ENCODE data around the gene GGCX. TPM values are rescaled to one million over a fixed set of nuclear protein-coding genes. Genes with fewer than 3 reads are reported as not detected.

The GGCX gene
- total and polyA plus RNA-seq, 2 of the 13 experiments (the other 11 are each of a cell fraction or from before 2014, with no cell fraction given), result 72.5 to 103 TPM

DNA sequence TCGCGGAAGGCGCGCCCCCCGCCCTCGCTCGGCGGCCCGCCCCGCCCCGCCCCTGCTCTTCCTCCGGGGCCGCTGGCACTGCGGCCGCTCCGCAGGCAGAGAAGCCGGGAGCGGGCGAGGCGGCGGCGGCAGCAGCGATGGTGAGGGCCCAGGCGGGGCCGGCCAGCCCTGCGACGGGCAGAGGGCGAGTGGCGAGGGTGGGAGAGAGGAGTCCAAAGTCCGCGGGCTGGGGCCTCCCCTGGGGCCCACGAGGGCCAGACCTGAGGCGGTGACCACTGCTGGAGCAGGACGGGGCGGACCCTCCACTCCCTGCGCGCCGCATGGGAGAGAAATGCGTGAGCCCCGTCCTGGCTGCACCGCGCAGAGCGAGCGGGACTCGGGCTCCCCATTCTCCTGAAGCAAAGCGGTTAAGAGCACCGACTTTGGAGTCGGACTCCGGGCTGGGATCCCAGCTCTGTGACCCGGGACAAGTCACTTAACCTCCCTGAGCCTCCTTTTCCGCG, 23.1 kb upstream of the GGCX start, which contains the start of gene VAMP5 (continued):
- TF ChIP-seq GATAD2A (CRISPR knock-in tag; IDR thresholded peaks at IDR 0.05) (peak; percentile 68; the same call in 1 of the 2 replicates), SP140L (CRISPR knock-in tag; IDR thresholded peaks at IDR 0.05; ENCODE audit: borderline replicate concordance) (peak; percentile 76; the same call in 1 of the 2 replicates), RELA (CRISPR knock-in tag; IDR thresholded peaks at IDR 0.05) (no peak), PPARG (CRISPR knock-in tag; conservative IDR thresholded peaks at IDR 0.05) (0 out of 2 replicates have a peak, but pooled peaks have one; percentile 32), THRA (CRISPR knock-in tag; IDR thresholded peaks at IDR 0.05; ENCODE audit: borderline replicate concordance) (peak; percentile 82; the same call in 1 of the 2 replicates), ZNF775 (CRISPR knock-in tag; IDR thresholded peaks at IDR 0.05; ENCODE audit: borderline replicate concordance) (no peak), ZSCAN29 (CRISPR knock-in tag; conservative IDR thresholded peaks at IDR 0.05) (no peak; the same call in 1 of the 2 replicates), THAP11 (CRISPR knock-in tag; IDR thresholded peaks at IDR 0.05) (peak; percentile 7; the same call in 1 of the 2 replicates), NONO (IDR thresholded peaks at IDR 0.05) (no peak), NONO (CRISPR knock-in tag; conservative IDR thresholded peaks at IDR 0.05) (peak; percentile 89), ZBTB7A (CRISPR knock-in tag; IDR thresholded peaks at IDR 0.05) (peak; percentile 89), CENPT (CRISPR knock-in tag; IDR thresholded peaks at IDR 0.05; ENCODE audit: low read depth) (no peak; the same call in 1 of the 2 replicates), TAF15 (IDR thresholded peaks at IDR 0.05; ENCODE audit: low read depth, low read length, poor library complexity, severe bottlenecking) (peak; percentile 90), ZNF713 (CRISPR knock-in tag; IDR thresholded peaks at IDR 0.05) (peak; percentile 11; the same call in 1 of the 2 replicates), TRIM22 (IDR thresholded peaks at IDR 0.05) (no peak), ZNF768 (CRISPR knock-in tag; IDR thresholded peaks at IDR 0.05) (peak; percentile 97), RFXAP (CRISPR knock-in tag; IDR thresholded peaks at IDR 0.05; ENCODE audit: borderline replicate concordance) (peak; percentile 80), TEF (CRISPR knock-in tag; IDR thresholded peaks at IDR 0.05) (no peak; the same call in 1 of the 2 replicates), CTCF (CRISPR knock-in tag; IDR thresholded peaks at IDR 0.05) (peak; percentile 25)
- TF ChIP-seq, protein P1, sequence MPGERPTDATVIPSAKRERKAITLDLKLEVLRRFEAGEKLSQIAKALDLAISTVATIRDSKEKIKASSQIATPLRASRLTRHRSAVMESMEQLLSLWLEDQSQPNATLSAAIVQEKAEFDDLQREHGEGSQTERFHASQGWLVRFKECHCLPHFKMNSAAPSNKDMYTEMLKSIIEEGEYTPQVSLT (CRISPR knock-in tag; IDR thresholded peaks at IDR 0.05; ENCODE audit: borderline replicate concordance, low read depth), result no peak
- TF ChIP-seq, protein P2, sequence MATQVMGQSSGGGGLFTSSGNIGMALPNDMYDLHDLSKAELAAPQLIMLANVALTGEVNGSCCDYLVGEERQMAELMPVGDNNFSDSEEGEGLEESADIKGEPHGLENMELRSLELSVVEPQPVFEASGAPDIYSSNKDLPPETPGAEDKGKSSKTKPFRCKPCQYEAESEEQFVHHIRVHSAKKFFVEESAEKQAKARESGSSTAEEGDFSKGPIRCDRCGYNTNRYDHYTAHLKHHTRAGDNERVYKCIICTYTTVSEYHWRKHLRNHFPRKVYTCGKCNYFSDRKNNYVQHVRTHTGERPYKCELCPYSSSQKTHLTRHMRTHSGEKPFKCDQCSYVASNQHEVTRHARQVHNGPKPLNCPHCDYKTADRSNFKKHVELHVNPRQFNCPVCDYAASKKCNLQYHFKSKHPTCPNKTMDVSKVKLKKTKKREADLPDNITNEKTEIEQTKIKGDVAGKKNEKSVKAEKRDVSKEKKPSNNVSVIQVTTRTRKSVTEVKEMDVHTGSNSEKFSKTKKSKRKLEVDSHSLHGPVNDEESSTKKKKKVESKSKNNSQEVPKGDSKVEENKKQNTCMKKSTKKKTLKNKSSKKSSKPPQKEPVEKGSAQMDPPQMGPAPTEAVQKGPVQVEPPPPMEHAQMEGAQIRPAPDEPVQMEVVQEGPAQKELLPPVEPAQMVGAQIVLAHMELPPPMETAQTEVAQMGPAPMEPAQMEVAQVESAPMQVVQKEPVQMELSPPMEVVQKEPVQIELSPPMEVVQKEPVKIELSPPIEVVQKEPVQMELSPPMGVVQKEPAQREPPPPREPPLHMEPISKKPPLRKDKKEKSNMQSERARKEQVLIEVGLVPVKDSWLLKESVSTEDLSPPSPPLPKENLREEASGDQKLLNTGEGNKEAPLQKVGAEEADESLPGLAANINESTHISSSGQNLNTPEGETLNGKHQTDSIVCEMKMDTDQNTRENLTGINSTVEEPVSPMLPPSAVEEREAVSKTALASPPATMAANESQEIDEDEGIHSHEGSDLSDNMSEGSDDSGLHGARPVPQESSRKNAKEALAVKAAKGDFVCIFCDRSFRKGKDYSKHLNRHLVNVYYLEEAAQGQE (IDR thresholded peaks at IDR 0.05; ENCODE audit: borderline replicate concordance in 1 of 2, low read depth in 1 of 2, low read length in 2 of 2), result peak in 1 of 2 experiments; percentile 77; a peak in 1 of 4 replicates

All from HepG2 (cell line).